Caco-2 (cell line): ENCODE data around the gene PLCB4. TPM values are rescaled to one million over a fixed set of nuclear protein-coding genes. Genes with fewer than 3 reads are reported as not detected.

Experiments
- BruUV-seq: library from RNA; stranded (reverse); fragments of 400-500 nt; replicated peaks from 2 replicates; lab custom pipeline; 2021; lab: Mats Ljungman, UMichigan
- CTCF ChIA-PET: fragments of 300-600 bp; sonication (Branson Sonifier 250); formaldehyde crosslinking; loops from one replicate; lab custom pipeline; 2022; ENCODE audit warnings: antibody characterized with exemption; lab: Charles Lee
- POLR2A ChIA-PET: fragments of 300-600 bp; sonication (Branson Sonifier 250); formaldehyde crosslinking; loops from one replicate; lab custom pipeline; 2022; ENCODE audit warnings: antibody characterized with exemption; lab: Charles Lee
- DNase-seq, 2 experiments: peaks; one replicate each; pipeline versions ENCODE4 v3.0.0 to v3.0.0-alpha.2; 2020 to 2022
- H3K27me3 ChIP-seq: replicated peaks from 2 replicates; pipeline ENCODE4 v1.6.0; 2011; ENCODE audit warnings: low read length; ENCODE audit not compliant: control insufficient read depth, insufficient read depth
- H3K36me3 ChIP-seq: 2 replicates; pipeline ENCODE4 v1.5.1; 2011; ENCODE audit warnings: low read length; ENCODE audit not compliant: control insufficient read depth, insufficient read depth
- H3K4me1 ChIP-seq: fragments of 250-450 bp; sonication (Bioruptor Pico); 2 replicates; pipeline ENCODE4 v1.5.1; 2020; ENCODE audit warnings: mild to moderate bottlenecking
- H3K4me3 ChIP-seq: 2 replicates; pipeline ENCODE4 v1.5.1; 2011; ENCODE audit warnings: low read depth, mild to moderate bottlenecking, control low read depth, low read length
- H3K9me3 ChIP-seq: fragments of 250-450 bp; sonication (Bioruptor Pico); 2 replicates; pipeline ENCODE4 v1.5.1; 2020; ENCODE audit warnings: mild to moderate bottlenecking, moderate library complexity
- H3K27ac Mint-ChIP-seq: one replicate; pipeline ENCODE4 v1.8.0; 2022; ENCODE audit warnings: mixed read lengths; ENCODE audit not compliant: unreplicated experiment
- H3K27me3 Mint-ChIP-seq: one replicate; pipeline ENCODE4 v1.8.0; 2022; ENCODE audit warnings: mixed read lengths; ENCODE audit not compliant: insufficient read depth, unreplicated experiment
- H3K36me3 Mint-ChIP-seq: one replicate; pipeline ENCODE4 v1.8.0; 2022; ENCODE audit warnings: mild to moderate bottlenecking, mixed read lengths; ENCODE audit not compliant: insufficient read depth, unreplicated experiment
- H3K4me1 Mint-ChIP-seq: one replicate; pipeline ENCODE4 v1.8.0; 2022; ENCODE audit warnings: low read depth, mixed read lengths; ENCODE audit not compliant: unreplicated experiment
- H3K4me3 Mint-ChIP-seq: one replicate; pipeline ENCODE4 v1.8.0; 2022; ENCODE audit warnings: mild to moderate bottlenecking, moderate library complexity, mixed read lengths; ENCODE audit not compliant: unreplicated experiment
- H3K9me3 Mint-ChIP-seq: one replicate; pipeline ENCODE4 v1.8.0; 2022; ENCODE audit warnings: mixed read lengths; ENCODE audit not compliant: unreplicated experiment
- CTCF ChIP-seq, 2 experiments: fragments of 200-600 bp in 1 of 2; IDR thresholded peaks; 1 replicate in 1 of 2; 2 replicates in 1 of 2; pipeline versions ENCODE4 v1.5.1 to v1.8.0; 2011 to 2022; ENCODE audit warnings: antibody characterized with exemption in 1 of 2, control low read depth in 1 of 2, inconsistent platforms in 1 of 2, low read depth in 1 of 2, low read length in 1 of 2, mild to moderate bottlenecking in 1 of 2, moderate library complexity in 1 of 2; ENCODE audit not compliant: insufficient read depth in 1 of 2, severe bottlenecking in 1 of 2, unreplicated experiment in 1 of 2
- intact Hi-C: fragments of 100-400 bp; cut with micrococcal nuclease; formaldehyde crosslinking; loops from one replicate; pipeline ENCODE4 v1.10.0; 2022; ENCODE audit not compliant: unreplicated experiment
- total RNA-seq: library from RNA; stranded (reverse); gene quantifications from 2 replicates; pipeline ENCODE4 v1.2.3, GENCODE V29; 2022

Gene PLCB4
- total RNA-seq, 1 experiment from 2014 or later = 3.0 TPM

- ChIA-PET CTCF (no interaction called here), POLR2A (no interaction called here)
- Histone ChIP-seq H3K9me3 (no peaks in the 10 kb centered on the region), H3K4me1 (no peaks in the 10 kb centered on the region), H3K36me3 (no peaks in the 10 kb centered on the region), H3K27me3 (no peaks in the 10 kb centered on the region), H3K4me3 (no peak overlapping the region)
- intact Hi-C loops = no loop called here
- H3K4me1 Mint-ChIP-seq = no peaks in the 10 kb centered on the region
- BruUV-seq = no TSS peak
- no peak for DNase-seq
- H3K27me3 Mint-ChIP-seq = peaks cover 9% of the 10 kb centered on the region
- no peak for TF ChIP-seq CTCF (IDR thresholded peaks at IDR 0.05; ENCODE audit: insufficient read depth in 1 of 2, low read depth in 1 of 2, low read length in 1 of 2, severe bottlenecking in 1 of 2, unreplicated experiment in 1 of 2)
- no peak overlapping the region for H3K27ac Mint-ChIP-seq
- H3K36me3 Mint-ChIP-seq = no peaks in the 10 kb centered on the region
- H3K9me3 Mint-ChIP-seq = no peaks in the 10 kb centered on the region
- H3K4me3 Mint-ChIP-seq = no peak overlapping the region
These were observed 347.5 kb downstream of the PLCB4 start for GRCh38 chr20:9416421-9416820.

- Histone ChIP-seq H3K9me3 (no peaks in the 10 kb centered on the region), H3K4me3 (no peak overlapping the region), H3K4me1 (no peaks in the 10 kb centered on the region), H3K27me3 (no peaks in the 10 kb centered on the region), H3K36me3 (no peaks in the 10 kb centered on the region)
- ChIA-PET CTCF (no interaction called here), POLR2A (no interaction called here)
- H3K4me3 Mint-ChIP-seq = no peak overlapping the region
- no peak for DNase-seq
- no peaks in the 10 kb centered on the region for H3K36me3 Mint-ChIP-seq
- no peaks in the 10 kb centered on the region for H3K9me3 Mint-ChIP-seq
- BruUV-seq = no TSS peak
- H3K4me1 Mint-ChIP-seq = no peaks in the 10 kb centered on the region
- intact Hi-C loops = no loop called here
- peaks cover 12% of the 10 kb centered on the region for H3K27me3 Mint-ChIP-seq
- no peak for TF ChIP-seq CTCF (IDR thresholded peaks at IDR 0.05; ENCODE audit: insufficient read depth in 1 of 2, low read depth in 1 of 2, low read length in 1 of 2, severe bottlenecking in 1 of 2, unreplicated experiment in 1 of 2)
- no peak overlapping the region for H3K27ac Mint-ChIP-seq
These were observed 348.8 kb downstream of the PLCB4 start for GRCh38 chr20:9417665-9418064.

GRCh38 chr20:9422321-9423057 lies 353.6 kb downstream of the PLCB4 start:
- no peaks in the 10 kb centered on the region for H3K4me1 ChIP-seq
- no peaks in the 10 kb centered on the region for H3K9me3 ChIP-seq
- no peak overlapping the region for H3K4me3 ChIP-seq
- H3K4me1 Mint-ChIP-seq = no peaks in the 10 kb centered on the region
- H3K36me3 ChIP-seq = no peaks in the 10 kb centered on the region
- no peak overlapping the region for H3K4me3 Mint-ChIP-seq
- H3K27ac Mint-ChIP-seq = no peak overlapping the region
- no peak for TF ChIP-seq CTCF (IDR thresholded peaks at IDR 0.05; ENCODE audit: insufficient read depth in 1 of 2, low read depth in 1 of 2, low read length in 1 of 2, severe bottlenecking in 1 of 2, unreplicated experiment in 1 of 2)
- ChIA-PET CTCF (no interaction called here), POLR2A (no interaction called here)
- no peaks in the 10 kb centered on the region for H3K27me3 ChIP-seq
- peaks cover 6% of the 10 kb centered on the region for H3K27me3 Mint-ChIP-seq
- no TSS peak for BruUV-seq
- intact Hi-C loops = no loop called here
- DNase-seq = no peak
- H3K9me3 Mint-ChIP-seq = no peaks in the 10 kb centered on the region
- no peaks in the 10 kb centered on the region for H3K36me3 Mint-ChIP-seq
